GM12875 (cell line): Measurements from ENCODE around the gene CDH13.

Source experiments
- H3K4me3 ChIP-seq: one replicate; pipeline ENCODE4 v1.5.1; 2011; ENCODE audit warnings: low read depth, low read length, control low read depth
- CTCF ChIP-seq: IDR thresholded peaks from 2 replicates; pipeline ENCODE4 v1.5.1; 2011; ENCODE audit warnings: low read depth, mild to moderate bottlenecking, control low read depth, inconsistent platforms, low read length, moderate library complexity, borderline replicate concordance; ENCODE audit not compliant: insufficient read depth

The CDH13 gene

GRCh38 chr16:82805866-82806265 is 179.1 kb downstream of the CDH13 start:
- TF ChIP-seq CTCF: no peak
- H3K4me3 ChIP-seq: no peak overlapping the region

GRCh38 chr16:82807311-82807710 is 180.5 kb downstream of the CDH13 start:
- H3K4me3 ChIP-seq: no peak overlapping the region
- no peak for TF ChIP-seq CTCF

- TF ChIP-seq CTCF: no peak
- H3K4me3 ChIP-seq: no peak overlapping the region
Measured at GRCh38 chr16:82808036-82808435, 181.3 kb downstream of the CDH13 start.

- no peak overlapping the region for H3K4me3 ChIP-seq
- no peak for TF ChIP-seq CTCF
Measured at GRCh38 chr16:82810077-82810476, 183.3 kb downstream of the CDH13 start.

- TF ChIP-seq CTCF: no peak
- no peak overlapping the region for H3K4me3 ChIP-seq
Measured at GRCh38 chr16:82814059-82814458, 187.3 kb downstream of the CDH13 start.

- no peak for TF ChIP-seq CTCF
- no peak overlapping the region for H3K4me3 ChIP-seq
Measured at GRCh38 chr16:82819286-82819685, 192.5 kb downstream of the CDH13 start.

GRCh38 chr16:82820855-82821254 is 194.1 kb downstream of the CDH13 start:
- no peak overlapping the region for H3K4me3 ChIP-seq
- TF ChIP-seq CTCF: no peak
